A549 (cell line): ENCODE measurements around the gene KSR2.

Experiments used
- BHLHE40 ChIP-seq: IDR thresholded peaks from 2 replicates; pipeline ENCODE4 v1.6.1; 2012; ENCODE audit warnings: low read depth, low read length, inconsistent platforms
- CEBPB ChIP-seq, 2 experiments: fragments of >200 bp in 1 of 2; sonication (Bioruptor Twin) in 1 of 2; formaldehyde crosslinking in 1 of 2; IDR thresholded peaks; 2 replicates each; pipeline ENCODE4 v1.6.1; 2012 to 2016
- CHD4 ChIP-seq: fragments of 200-600 bp; sonication (generic); IDR thresholded peaks from 2 replicates; pipeline ENCODE4 v1.6.1; 2016; ENCODE audit warnings: antibody characterized with exemption, mild to moderate bottlenecking, borderline replicate concordance
- CTCF ChIP-seq: fragments of >200 bp; sonication (Bioruptor Twin); formaldehyde crosslinking; IDR thresholded peaks from 3 replicates; pipeline ENCODE4 v1.5.1; 2016
- EP300 ChIP-seq, 2 experiments: fragments of >200 bp; sonication (Bioruptor Twin); formaldehyde crosslinking; IDR thresholded peaks; 2 replicates in 1 of 2; 3 replicates in 1 of 2; pipeline ENCODE4 v1.6.1; 2016 to 2017
- JUN ChIP-seq, 2 experiments: fragments of >200 bp; sonication (Bioruptor Twin); formaldehyde crosslinking; IDR thresholded peaks; 2 replicates in 1 of 2; 3 replicates in 1 of 2; pipeline ENCODE4 v1.6.1; 2016 to 2017
- JUNB ChIP-seq: fragments of >200 bp; sonication (Bioruptor Twin); formaldehyde crosslinking; IDR thresholded peaks from 2 replicates; pipeline ENCODE4 v1.6.1; 2016
- MAFK ChIP-seq: fragments of 450-650 bp; IDR thresholded peaks from 2 replicates; pipeline ENCODE4 v1.6.1; 2014; ENCODE audit not compliant: partially characterized antibody
- PHF8 ChIP-seq: fragments of 200-600 bp; sonication (generic); IDR thresholded peaks from 2 replicates; pipeline ENCODE4 v1.6.1; 2016; ENCODE audit warnings: low read depth, mild to moderate bottlenecking, antibody characterized with exemption, moderate library complexity, borderline replicate concordance
- POLR2A ChIP-seq: IDR thresholded peaks from 2 replicates; pipeline ENCODE4 v1.6.1; 2012; ENCODE audit warnings: mild to moderate bottlenecking, low read length
- RAD21 ChIP-seq, 2 experiments: fragments of >200 bp in 1 of 2; sonication (Bioruptor Twin) in 1 of 2; formaldehyde crosslinking in 1 of 2; IDR thresholded peaks in 1 of 2; conservative IDR thresholded peaks in 1 of 2; 2 replicates in 1 of 2; 3 replicates in 1 of 2; pipeline ENCODE4 v1.6.1; 2012 to 2018; ENCODE audit warnings: inconsistent platforms in 1 of 2
- RNF2 ChIP-seq: fragments of 200-600 bp; sonication (generic); IDR thresholded peaks from 2 replicates; pipeline ENCODE4 v1.6.1; 2016; ENCODE audit warnings: low read depth, mild to moderate bottlenecking, antibody characterized with exemption, moderate library complexity, borderline replicate concordance
- SMC3 ChIP-seq: fragments of >200 bp; sonication (Bioruptor Twin); formaldehyde crosslinking; IDR thresholded peaks from 3 replicates; pipeline ENCODE4 v1.6.1; 2018; ENCODE audit warnings: inconsistent platforms
- TF ChIP-seq, protein P1 (sequence below): fragments of 250-450 bp; sonication (Bioruptor Pico); IDR thresholded peaks from 2 replicates; pipeline ENCODE4 v1.5.0; 2021; ENCODE audit warnings: mild to moderate bottlenecking, moderate library complexity, borderline replicate concordance

GRCh38 chr12:117692512-117692911 lies 276.3 kb downstream of the KSR2 start:
- no peak for TF ChIP-seq CEBPB (IDR thresholded peaks at IDR 0.05)
- TF ChIP-seq CTCF: no peak
- TF ChIP-seq CHD4: no peak
- TF ChIP-seq, protein P1, sequence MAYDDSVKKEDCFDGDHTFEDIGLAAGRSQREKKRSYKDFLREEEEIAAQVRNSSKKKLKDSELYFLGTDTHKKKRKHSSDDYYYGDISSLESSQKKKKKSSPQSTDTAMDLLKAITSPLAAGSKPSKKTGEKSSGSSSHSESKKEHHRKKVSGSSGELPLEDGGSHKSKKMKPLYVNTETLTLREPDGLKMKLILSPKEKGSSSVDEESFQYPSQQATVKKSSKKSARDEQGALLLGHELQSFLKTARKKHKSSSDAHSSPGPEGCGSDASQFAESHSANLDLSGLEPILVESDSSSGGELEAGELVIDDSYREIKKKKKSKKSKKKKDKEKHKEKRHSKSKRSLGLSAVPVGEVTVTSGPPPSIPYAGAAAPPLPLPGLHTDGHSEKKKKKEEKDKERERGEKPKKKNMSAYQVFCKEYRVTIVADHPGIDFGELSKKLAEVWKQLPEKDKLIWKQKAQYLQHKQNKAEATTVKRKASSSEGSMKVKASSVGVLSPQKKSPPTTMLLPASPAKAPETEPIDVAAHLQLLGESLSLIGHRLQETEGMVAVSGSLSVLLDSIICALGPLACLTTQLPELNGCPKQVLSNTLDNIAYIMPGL (CRISPR knock-in tag): no peak
- TF ChIP-seq EP300 (IDR thresholded peaks at IDR 0.05): no peak
- TF ChIP-seq PHF8: no peak
- no peak for TF ChIP-seq SMC3
- no peak for TF ChIP-seq RAD21 (conservative IDR thresholded peaks at IDR 0.05 in 1 of 2, IDR thresholded peaks at IDR 0.05 in 1 of 2)
- no peak for TF ChIP-seq MAFK
- TF ChIP-seq BHLHE40: no peak
- TF ChIP-seq JUNB: no peak
- TF ChIP-seq POLR2A: no peak
- TF ChIP-seq JUN (IDR thresholded peaks at IDR 0.05): no peak
- TF ChIP-seq RNF2: no peak
